Tibial nerve (tissue), 3 donors: Measurements from ENCODE around the gene INPP5A.
"Not testable (repeated sequence)": the region's sequence is repeated elsewhere in the genome, so short reads cannot be mapped to it uniquely, and the experiment has no call there.

ENCODE experiments used
- POLR2A ChIP-seq, 2 donors: fragments of 450-650 bp; IDR thresholded peaks; one replicate each; pipeline ENCODE4 v1.6.1; 2017; ENCODE audit warnings: antibody characterized with exemption in 2 of 2, mild to moderate bottlenecking in 2 of 2, moderate library complexity in 2 of 2
- TF ChIP-seq, protein P1 (sequence below), 5 experiments: fragments of 200-600 bp in 3 of 5; fragments of 450-650 bp in 2 of 5; sonication (generic) in 3 of 5; IDR thresholded peaks; one replicate each; pipeline ENCODE4 v1.5.1; 2016 to 2019; ENCODE audit warnings: antibody characterized with exemption in 5 of 5, mild to moderate bottlenecking in 3 of 5, moderate library complexity in 2 of 5

- TF ChIP-seq, protein P1, sequence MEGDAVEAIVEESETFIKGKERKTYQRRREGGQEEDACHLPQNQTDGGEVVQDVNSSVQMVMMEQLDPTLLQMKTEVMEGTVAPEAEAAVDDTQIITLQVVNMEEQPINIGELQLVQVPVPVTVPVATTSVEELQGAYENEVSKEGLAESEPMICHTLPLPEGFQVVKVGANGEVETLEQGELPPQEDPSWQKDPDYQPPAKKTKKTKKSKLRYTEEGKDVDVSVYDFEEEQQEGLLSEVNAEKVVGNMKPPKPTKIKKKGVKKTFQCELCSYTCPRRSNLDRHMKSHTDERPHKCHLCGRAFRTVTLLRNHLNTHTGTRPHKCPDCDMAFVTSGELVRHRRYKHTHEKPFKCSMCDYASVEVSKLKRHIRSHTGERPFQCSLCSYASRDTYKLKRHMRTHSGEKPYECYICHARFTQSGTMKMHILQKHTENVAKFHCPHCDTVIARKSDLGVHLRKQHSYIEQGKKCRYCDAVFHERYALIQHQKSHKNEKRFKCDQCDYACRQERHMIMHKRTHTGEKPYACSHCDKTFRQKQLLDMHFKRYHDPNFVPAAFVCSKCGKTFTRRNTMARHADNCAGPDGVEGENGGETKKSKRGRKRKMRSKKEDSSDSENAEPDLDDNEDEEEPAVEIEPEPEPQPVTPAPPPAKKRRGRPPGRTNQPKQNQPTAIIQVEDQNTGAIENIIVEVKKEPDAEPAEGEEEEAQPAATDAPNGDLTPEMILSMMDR (IDR thresholded peaks at IDR 0.05), result not testable (repeated sequence)
- not testable (repeated sequence) for TF ChIP-seq POLR2A (IDR thresholded peaks at IDR 0.05)
These were observed 260.4 kb downstream of the INPP5A start for GRCh38 chr10:132797986-132798385.
